Lower leg skin (tissue), 3 donors: ENCODE results near the gene DOCK3.

ENCODE experiments used
- CTCF ChIP-seq, 3 donors: fragments of 450-650 bp; IDR thresholded peaks; one replicate each; pipeline ENCODE4 v1.5.1; 2016; ENCODE audit warnings: antibody characterized with exemption in 3 of 3, mild to moderate bottlenecking in 3 of 3, moderate library complexity in 2 of 3
- POLR2A ChIP-seq, 2 donors: fragments of 450-650 bp; IDR thresholded peaks; one replicate each; pipeline ENCODE4 v1.6.1; 2016 to 2017; ENCODE audit warnings: antibody characterized with exemption in 2 of 2, mild to moderate bottlenecking in 1 of 2, moderate library complexity in 1 of 2

GRCh38 chr3:50912746-50913145 lies 238.0 kb downstream of the DOCK3 start:
- TF ChIP-seq CTCF (IDR thresholded peaks at IDR 0.05) (no peak), POLR2A (IDR thresholded peaks at IDR 0.05) (no peak)
